Amygdala (tissue), 56 donors: ENCODE results near the gene TNFRSF14.
"Not testable (repeated sequence)": the region's sequence is repeated elsewhere in the genome, so short reads cannot be mapped to it uniquely, and the experiment has no call there.

Experiments
- DNase-seq, 56 donors: peaks; one replicate each; lab custom pipeline; 2025; lab: John Stamatoyannopoulos, UW

The TNFRSF14 gene

DNA sequence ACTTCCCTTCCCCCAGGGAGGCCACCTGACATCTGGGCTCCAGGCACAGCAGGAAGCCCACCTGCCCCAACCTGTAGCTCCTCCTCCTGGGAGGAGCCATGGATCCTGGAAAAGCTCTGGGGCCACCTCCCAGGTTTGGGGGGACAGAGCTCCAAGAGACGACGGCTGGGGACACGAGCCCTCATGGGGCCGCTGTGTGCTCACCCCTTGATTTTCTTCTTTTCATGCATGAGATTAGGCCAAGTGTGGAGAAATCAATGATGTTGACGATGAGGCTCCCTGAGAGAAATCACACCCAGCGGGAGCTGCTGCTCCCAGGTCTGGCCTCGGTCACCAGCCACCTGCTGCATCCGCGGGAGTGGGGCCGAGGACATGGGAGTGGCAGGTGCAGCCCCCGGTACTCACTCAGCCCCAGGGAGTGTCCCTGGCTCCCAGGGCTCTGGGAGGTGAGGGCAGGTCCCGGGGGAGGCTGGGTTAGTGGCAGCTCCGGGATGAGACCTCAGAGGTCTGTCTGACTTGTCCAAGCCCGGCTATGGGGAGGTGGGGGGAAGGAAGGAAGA, 8.7 kb downstream of the TNFRSF14 start:
- DNase-seq: no peak

DNA sequence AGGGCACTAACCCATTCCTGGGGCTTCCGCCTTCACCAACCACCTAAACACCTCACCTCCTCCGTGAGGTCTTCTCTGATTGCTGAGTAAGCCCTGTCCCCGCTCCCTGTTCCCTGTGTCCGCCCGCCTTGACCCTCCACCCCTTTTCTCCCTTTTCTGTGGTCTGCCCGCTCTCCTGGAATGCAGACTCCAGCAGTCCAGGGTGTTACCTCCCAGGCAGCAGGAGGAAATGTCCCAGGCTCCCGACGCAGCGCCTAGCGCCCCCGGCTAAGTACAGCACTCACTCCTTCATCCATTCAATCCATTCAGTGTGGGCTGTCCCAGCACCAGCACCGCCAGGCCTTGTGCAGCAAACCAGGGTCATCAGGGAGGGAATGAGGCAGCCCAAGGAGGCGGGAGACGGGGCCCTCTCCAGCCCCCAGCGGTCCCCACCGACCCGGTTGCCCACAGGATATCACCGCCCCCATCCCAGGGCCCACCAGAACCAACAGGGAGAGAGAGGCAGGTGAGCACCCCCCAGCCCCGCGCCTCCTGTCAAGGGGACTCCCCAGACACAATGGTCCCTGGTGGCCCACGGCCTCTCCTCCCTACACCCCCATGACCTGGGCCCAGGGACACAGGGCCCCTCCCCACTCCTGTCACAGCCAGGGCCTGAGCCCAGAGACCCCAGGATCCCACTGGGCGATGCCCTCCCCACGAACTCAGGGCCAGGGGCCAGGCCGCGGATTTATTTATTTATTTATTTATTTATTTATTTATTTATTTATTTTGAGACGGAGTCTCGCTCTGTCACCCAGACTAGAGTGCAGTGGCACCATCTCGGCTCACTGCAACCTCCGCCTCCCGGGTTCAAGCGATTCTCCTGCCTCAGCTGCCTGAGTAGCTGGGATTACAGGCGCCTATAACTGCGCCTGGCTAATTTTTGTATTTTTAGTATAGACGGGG, 10.2 kb downstream of the TNFRSF14 start:
- no peak for DNase-seq

DNA sequence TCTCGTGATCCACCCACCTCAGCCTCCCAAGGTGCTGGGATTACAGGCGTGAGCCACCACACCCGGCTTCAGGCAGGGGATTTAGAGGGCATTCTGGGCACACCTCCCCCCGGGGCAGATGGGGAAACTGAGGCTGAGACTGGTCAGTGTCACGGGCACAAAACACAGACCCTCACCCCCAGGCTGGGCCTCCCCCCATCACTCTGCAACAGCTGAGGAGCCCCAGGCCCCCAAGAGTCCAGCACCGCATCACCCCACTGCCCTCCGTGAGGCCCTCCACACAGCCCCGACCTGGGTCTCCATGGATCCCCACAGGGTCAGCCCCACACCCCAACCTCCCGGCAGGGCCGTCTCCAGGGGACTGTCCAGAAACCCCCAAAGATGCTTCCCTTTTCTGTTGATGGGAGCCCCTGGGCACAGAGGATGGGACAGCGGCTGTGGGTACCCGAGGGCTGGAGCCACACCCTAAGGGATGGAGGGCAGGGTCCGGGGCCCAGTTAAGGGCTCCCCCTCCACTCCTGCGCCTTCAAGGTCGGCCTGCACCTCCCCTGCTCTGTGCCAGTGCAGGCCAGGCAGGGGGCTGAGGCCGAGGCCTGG, 11.0 kb downstream of the TNFRSF14 start:
- no peak for DNase-seq

DNA sequence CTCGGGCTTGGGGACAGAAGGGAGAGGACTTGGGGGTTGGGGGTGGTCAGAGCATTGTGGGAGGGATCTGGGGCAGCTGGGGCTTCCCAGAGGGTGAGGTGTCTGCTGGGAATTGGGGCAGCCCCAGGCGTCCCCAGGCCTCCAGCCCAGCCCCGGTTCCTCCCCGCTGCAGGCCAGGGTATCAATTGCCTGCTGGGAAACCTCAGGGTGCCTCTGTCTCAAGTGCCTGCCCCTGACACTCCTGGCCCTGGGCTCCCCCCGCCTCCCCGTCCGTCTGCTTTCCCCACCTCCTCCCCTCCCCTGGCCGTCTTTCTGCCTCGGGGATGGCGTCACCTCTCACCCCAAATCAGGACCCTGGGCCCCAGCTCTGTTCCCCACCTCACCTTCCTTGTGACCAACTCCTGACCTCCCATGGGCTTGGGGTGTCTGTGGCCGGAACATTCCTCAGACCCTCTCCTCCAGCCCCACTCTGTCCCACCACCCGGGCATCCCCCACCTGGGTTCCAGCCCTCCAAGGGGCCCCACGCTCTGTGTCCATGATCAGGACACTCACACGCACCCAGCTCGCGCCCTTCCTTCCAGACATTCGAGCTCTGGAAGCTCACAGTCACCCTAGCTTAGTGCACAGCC, 12.1 kb downstream of the TNFRSF14 start:
- not testable (repeated sequence) for DNase-seq

DNA sequence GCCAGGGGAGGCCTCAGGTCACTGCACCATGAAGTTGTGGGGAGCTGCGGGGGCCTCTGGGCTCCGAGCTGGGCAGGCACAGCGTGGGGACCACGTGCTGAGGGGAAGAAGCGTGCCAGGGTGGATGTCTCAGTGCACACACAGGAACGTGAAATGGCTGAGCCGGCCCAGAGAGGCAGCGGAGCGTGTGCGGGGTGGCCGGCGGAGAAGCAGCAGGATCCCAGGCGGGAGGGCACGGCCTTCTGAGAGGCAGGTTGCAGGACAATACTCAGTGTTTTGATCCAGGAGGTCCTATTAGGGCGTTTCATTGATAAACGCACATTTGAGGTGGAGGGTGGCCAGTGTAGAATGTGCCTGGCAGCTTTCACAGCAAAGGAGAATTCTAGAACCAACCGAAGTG, 12.9 kb downstream of the TNFRSF14 start:
- DNase-seq: no peak

DNA sequence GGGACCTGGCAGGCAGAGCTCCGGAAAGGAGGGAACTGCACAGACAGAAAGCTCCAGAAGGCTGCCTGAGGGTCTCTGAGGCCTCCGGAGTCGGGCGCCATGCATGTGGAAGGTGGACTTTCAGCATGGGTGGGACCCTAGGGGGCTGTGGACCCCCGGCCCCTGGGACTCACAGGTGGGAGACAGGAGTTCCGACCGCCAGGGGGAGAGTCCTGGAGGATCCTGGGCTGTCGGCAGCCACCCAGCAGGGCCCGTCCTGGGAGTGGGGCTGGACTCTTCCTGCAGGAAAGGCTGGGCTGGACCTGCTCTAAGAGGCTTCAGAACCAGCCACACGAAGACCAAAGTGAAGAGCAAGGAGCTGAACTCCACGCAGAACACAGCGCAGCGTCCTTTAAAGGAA, 13.5 kb downstream of the TNFRSF14 start:
- DNase-seq: not testable (repeated sequence)

DNA sequence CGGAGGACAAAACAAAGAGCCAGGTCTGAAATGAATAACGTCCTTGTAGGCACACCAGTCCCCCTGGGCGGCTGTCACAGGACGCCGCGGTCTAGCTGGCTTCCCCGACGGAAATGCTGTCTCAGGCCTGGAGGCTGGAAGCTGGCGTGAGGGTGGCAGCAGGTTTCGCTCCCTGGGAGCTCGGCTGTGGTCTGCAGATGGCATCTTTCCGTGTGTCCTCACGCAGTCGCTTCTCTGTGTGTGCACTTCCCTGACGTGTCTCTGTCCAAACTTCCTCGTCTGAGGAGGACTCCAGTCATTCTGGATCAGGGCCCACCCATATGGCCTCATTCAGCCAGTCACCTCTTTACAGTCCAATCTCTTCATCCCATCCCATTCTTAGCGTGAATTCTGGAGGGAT, 14.2 kb downstream of the TNFRSF14 start:
- DNase-seq: no peak

DNA sequence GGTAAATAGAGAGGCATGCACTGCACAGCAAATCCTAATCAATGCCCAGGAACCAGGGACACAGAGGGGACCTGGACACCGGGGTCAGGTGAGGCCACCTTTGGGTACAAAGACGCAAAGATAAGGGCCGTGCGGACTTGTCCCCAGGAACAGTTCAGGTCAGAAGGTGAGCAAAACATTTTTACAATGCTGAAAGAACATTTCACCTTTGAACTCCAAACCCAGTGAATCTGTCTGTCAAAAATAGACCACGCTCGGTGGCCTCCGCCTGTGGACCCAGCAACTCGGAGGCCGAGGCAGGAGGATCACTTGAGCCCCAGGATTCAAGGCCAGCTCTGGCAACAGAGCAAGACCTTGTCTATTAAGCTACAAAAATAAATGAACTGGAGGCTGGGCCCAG, 15.2 kb downstream of the TNFRSF14 start:
- DNase-seq: no peak

DNA sequence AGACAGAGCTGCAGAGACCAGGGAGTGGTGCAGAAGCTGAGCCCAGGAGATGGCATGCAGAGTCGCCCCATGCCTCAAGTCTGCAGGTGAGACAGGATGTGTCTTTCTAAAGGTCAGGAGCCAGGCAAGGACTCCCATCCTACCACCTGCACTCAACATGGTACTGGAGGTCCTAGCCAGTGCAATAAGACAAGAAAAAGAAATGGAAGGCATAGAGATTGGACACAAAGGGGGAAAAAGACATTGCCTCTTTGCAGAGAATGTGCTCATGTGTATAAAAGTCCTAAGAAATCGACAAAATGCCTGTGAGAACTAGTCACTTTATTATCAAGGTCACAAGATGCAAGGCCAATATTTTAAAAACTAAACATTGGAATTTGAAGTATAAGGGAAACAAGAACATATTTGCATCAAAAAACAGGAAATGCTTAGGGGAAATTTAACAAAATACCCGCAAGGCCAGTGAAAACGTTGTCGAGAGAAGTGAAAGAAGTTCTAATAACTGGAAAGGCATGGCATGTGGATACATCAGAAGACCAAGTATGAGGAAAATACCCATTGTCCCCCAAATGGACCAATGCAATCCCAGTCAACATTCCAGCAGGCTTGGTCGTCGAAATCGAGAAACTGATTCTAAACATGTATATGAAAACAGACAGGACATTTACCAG, 17.2 kb downstream of the TNFRSF14 start:
- no peak for DNase-seq

DNA sequence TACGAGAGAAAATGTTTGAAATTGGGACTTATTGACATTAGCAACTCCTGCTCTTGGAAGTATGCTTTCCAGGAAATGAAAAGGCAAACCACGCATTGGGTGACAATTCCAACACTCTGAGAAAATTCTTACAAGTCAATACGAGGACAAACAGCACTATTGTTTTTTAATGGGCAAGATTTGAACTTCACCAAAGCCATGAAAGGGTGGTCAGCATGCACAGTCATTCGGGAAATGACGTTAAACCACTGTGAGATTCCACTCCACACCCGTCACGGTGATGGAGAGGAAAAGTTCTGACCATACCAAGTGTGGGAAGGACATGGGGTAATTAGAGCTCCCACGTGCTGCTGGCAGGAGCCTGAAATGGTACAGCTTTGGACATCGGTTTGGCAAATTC, 18.2 kb downstream of the TNFRSF14 start:
- no peak for DNase-seq

DNA sequence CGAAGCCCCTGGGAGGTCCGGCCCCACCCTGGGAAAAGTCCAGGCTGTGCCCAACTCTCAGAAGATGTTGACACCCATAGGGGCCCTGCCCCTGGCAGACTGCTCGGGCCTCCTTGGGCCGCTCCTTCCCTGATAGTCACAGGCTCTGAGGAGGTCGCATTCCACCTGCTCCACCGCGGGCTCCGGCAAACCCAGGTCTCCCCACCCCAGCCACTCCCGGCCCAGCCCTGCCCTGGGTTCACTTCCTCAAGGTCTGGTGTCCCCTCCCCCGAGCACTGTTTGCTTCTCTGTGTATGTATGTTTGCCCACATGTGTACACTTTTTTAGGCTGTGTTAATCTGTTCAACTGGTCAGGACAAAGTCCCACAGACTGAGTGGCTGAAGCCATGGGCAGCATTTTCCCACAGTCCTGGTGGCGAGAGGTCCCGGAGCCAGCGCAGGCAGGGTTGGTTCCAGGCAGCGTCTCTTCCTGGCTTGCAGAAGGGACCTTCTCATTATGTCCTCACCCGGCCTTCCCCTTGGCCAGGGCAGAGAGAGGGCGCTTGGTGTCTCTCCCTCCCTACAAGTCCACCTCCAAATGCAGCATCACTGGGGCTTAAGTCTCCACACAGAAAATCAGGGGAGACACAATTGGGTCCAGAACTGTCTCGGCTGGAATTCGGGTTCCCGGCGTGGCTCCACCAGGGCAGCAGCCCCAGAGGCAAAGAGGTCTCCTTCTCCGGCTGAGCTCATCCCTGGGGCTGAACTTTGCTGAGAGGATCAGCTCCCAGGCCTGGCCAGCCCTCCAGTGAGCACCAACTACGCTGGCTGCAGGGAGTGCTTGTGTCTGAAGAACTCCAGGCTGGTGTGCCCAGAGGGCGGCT, 19.9 kb downstream of the TNFRSF14 start:
- DNase-seq: no peak

DNA sequence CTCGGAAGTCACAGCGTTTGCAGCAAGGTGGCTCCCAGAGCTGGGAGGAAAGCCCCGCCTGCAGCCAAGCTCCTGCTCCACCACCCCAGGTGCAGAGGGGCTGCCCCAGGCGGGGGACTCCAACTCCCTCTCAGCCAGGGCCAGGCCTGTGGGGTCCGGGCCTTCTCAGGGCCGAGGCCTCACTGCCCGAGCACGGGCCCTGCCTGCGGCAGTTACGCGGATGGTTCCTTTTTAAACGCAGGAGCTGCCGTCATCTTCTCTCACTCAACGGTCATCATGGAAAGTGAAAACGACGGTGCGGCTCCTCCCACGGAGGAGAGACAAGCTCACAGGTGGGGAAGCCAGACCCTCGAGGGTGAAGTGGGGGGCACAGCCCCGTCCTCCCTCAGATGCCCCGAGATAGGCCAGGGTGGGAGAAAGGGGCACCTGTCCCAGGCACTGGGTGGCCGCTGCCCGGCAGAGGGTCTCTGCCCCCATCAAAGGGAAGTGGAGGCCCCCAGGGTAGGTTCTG, 21.4 kb downstream of the TNFRSF14 start:
- DNase-seq: not testable (repeated sequence)

DNA sequence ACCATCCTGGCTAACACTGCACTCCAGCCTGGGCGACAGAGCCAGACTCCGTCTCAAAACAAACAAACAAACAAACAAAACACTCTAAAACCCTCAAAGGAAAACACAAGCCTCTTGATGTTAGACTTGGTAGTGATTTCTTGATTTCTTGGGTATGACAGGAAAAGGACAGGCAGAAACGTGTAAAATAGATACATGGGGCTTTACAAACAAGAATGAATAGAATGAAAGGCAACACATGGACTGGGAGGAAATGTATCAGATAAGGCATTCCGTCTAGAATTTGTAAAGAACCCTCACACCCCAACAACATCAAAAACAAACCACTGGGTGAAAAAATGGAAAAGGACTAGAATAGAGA, 22.6 kb downstream of the TNFRSF14 start:
- no peak for DNase-seq

DNA sequence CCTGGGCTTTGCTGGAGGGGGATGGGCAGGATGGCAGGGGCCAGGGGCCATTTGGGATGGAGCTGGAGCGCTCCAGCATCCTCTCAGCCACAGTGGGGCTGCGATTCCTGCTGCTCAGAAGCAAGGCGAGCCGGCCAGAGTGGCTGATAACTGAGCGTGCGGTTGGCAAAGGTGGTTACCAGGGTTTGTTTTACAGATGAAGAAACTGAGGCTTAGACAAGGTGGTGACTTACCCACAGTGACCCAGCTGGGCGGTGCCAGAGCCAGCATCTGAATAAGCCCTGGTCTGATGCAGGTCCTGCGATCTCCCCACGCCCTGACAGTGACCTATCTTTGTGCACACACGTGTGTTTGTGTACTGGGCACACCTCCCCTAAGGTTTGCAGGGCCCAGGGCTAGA, 24.5 kb downstream of the TNFRSF14 start:
- no peak for DNase-seq

DNA sequence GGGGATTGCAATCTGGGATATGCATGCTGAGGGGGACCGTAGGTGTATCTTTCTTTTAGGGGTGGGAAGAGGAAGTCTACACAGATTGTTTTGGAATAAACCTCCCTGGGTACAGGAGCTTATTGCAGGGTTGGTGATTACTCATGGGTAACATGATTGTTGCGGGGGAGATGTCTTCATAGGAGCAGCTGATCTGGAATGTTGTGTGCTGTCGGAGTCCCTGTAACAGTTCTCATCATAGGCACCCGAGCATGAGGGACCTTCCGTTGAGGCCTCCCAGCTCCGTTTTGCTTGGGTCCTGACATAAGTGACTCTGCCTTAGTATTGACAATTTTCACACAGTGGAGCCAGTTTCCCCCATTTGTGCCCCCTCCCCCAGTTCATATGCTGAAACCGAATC, 26.2 kb downstream of the TNFRSF14 start:
- DNase-seq: peak in 1 of 56 donors; percentile 10

DNA sequence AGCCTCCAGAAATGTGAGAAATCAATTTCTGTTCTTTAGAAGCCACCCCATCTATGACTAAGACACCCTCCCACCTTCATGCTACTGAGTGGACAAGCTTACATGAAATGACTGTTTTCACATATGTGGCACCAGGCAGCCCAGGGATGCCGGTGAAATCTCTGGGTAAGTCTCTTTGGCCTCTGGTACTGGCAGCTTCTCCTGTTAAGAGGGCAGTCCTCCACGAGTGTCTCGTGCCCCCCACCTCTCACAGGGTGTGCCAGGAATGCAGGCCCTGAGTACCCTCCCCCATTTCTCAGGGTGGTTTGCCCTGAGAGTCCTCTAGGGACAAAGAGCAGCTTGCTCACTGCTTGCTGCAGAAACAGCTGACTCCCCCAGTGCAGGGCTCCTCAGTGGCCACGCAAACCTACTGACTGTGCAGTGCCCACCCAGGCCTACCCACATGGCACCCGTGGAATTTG, 27.2 kb downstream of the TNFRSF14 start:
- DNase-seq: no peak

DNA sequence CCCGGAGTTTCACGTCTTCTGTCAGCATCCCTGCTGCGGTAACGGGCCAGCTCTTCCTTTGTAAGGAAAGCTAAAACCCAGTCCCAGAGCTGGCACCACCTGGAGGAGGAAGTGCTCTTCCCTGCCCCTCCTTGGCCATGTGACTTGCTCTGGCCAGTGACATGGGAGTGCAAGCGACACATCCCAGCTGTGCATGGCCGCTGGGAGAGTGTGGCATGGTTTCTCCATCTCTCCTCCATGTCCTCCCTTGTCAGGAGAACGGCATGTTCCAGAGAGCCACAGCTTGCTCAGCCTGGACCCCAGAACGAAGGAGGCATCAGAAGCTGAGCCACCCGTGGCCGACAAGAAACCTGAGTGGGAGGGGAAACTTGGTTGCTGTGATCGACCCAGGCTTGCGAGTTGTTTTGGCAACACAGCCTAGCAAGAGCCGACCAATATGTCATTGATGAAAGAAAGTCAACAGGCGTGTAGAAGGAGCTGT, 27.7 kb downstream of the TNFRSF14 start:
- no peak for DNase-seq

DNA sequence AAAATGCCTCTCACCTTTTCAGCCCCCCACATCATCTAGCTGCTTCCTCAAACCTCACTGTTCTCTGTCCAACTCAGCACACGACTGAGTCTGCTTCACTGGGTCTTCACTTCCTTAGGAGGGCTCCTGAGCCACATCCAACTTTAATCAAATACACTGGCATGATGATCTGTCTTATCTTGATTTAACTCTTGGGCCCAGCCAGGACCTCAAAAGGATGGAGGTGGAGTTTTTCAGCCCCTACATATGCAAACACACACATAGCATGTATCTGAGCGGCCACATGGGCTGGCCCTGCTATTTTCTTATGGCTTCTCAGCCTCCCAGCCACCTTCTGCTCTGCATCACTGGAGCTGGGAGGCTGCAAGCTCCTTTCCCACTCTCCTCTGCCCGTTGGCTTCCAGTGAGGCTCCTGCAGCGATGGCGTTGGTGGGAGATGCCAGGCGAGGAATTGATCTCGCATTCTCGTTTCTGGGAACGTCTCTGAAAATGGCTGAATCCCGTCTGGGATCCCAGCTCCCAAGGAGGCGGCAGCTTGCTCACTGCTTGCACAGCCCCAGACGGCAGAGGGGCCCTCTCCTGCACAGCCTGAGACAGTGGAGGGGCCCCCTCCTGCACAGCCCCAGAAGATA, 28.6 kb downstream of the TNFRSF14 start:
- peak in 2 of 56 donors; percentile 15 to 30 for DNase-seq
